Mesenchymal stem cell (in vitro differentiated cells and primary cell): ENCODE data around the gene HPCAL1.
A peak's percentile ranks its signal among the peaks of the same experiment; 100 is the strongest.

ENCODE experiments used
- DNase-seq: peaks from one replicate; pipeline ENCODE4 v3.0.0-alpha.2; 2013
- H2AFZ ChIP-seq: one replicate; pipeline ENCODE4 v1.6.1; 2013; ENCODE audit warnings: low read depth, mild to moderate bottlenecking, control low read depth, inconsistent platforms, low read length, moderate library complexity
- H2AK5ac ChIP-seq: 2 replicates; pipeline ENCODE4 v1.6.1; 2013; ENCODE audit warnings: low read length, moderate library complexity, mild to moderate bottlenecking, inconsistent platforms; ENCODE audit not compliant: severe bottlenecking
- H2BK120ac ChIP-seq: one replicate; pipeline ENCODE4 v1.6.1; 2013; ENCODE audit warnings: low read depth, mild to moderate bottlenecking, inconsistent platforms, low read length, moderate library complexity
- H2BK12ac ChIP-seq, 2 experiments: one replicate each; pipeline ENCODE4 v1.6.1; 2013; ENCODE audit warnings: inconsistent platforms in 2 of 2, low read length in 2 of 2, mild to moderate bottlenecking in 2 of 2, moderate library complexity in 2 of 2, control low read depth in 1 of 2
- H2BK15ac ChIP-seq: one replicate; pipeline ENCODE4 v1.6.1; 2013; ENCODE audit warnings: mild to moderate bottlenecking, low read depth, inconsistent platforms; ENCODE audit not compliant: poor library complexity, severe bottlenecking
- H2BK5ac ChIP-seq: 2 replicates; pipeline ENCODE4 v1.6.1; 2013; ENCODE audit warnings: low read depth, mild to moderate bottlenecking, low read length, control low read depth, inconsistent platforms; ENCODE audit not compliant: poor library complexity, severe bottlenecking
- H3K14ac ChIP-seq, 2 experiments: one replicate each; pipeline ENCODE4 v1.6.1; 2013; ENCODE audit warnings: inconsistent platforms in 2 of 2, low read length in 2 of 2, control low read depth in 1 of 2, mild to moderate bottlenecking in 1 of 2, moderate library complexity in 1 of 2
- H3K18ac ChIP-seq, 2 experiments: one replicate each; pipeline ENCODE4 v1.6.1; 2013; ENCODE audit warnings: inconsistent platforms in 2 of 2, low read length in 2 of 2, control low read depth in 1 of 2, low read depth in 1 of 2, mild to moderate bottlenecking in 1 of 2
- H3K23ac ChIP-seq, 2 experiments: one replicate each; pipeline ENCODE4 v1.6.1; 2013; ENCODE audit warnings: inconsistent platforms in 2 of 2, low read length in 2 of 2, mild to moderate bottlenecking in 2 of 2, moderate library complexity in 2 of 2, control low read depth in 1 of 2
- H3K27ac ChIP-seq: 2 replicates; pipeline ENCODE4 v1.5.1; 2013; ENCODE audit warnings: mild to moderate bottlenecking, moderate library complexity, low read length, control low read depth, inconsistent platforms; ENCODE audit not compliant: poor library complexity, severe bottlenecking
- H3K27me3 ChIP-seq, 2 experiments: 2 replicates each; pipeline versions ENCODE4 v1.6.1 to v1.7.0; 2013; ENCODE audit warnings: low read length in 2 of 2, mild to moderate bottlenecking in 2 of 2, moderate library complexity in 2 of 2, control low read depth in 1 of 2, inconsistent platforms in 1 of 2; ENCODE audit not compliant: control insufficient read depth in 1 of 2, insufficient read depth in 1 of 2
- H3K36me3 ChIP-seq, 2 experiments: 2 replicates each; pipeline versions ENCODE4 v1.6.1 to v1.7.0; 2013; ENCODE audit warnings: low read length in 2 of 2, control low read depth in 1 of 2, inconsistent platforms in 1 of 2, low read depth in 1 of 2, mild to moderate bottlenecking in 1 of 2; ENCODE audit not compliant: insufficient read depth in 2 of 2, control insufficient read depth in 1 of 2
- H3K4ac ChIP-seq, 2 experiments: one replicate each; pipeline ENCODE4 v1.6.1; 2013; ENCODE audit warnings: inconsistent platforms in 2 of 2, low read length in 2 of 2, mild to moderate bottlenecking in 2 of 2, moderate library complexity in 2 of 2, control low read depth in 1 of 2, low read depth in 1 of 2
- H3K4me1 ChIP-seq: 2 replicates; pipeline ENCODE4 v1.6.1; 2013; ENCODE audit warnings: low read depth, low read length, control low read depth; ENCODE audit not compliant: control insufficient read depth, insufficient read depth
- H3K4me2 ChIP-seq: 2 replicates; pipeline ENCODE4 v1.6.1; 2013; ENCODE audit warnings: low read length, mild to moderate bottlenecking, inconsistent platforms; ENCODE audit not compliant: poor library complexity, severe bottlenecking
- H3K4me3 ChIP-seq, 2 experiments: 2 replicates each; pipeline versions ENCODE4 v1.5.1 to v1.7.0; 2013; ENCODE audit warnings: low read length in 2 of 2, mild to moderate bottlenecking in 2 of 2, control low read depth in 1 of 2, low read depth in 1 of 2; ENCODE audit not compliant: insufficient read depth in 1 of 2
- H3K79me1 ChIP-seq: replicated peaks from 2 replicates; pipeline ENCODE4 v1.6.1; 2013; ENCODE audit warnings: mild to moderate bottlenecking, control low read depth, low read length, inconsistent platforms; ENCODE audit not compliant: poor library complexity, severe bottlenecking
- H3K9ac ChIP-seq: 2 replicates; pipeline ENCODE4 v1.7.0; 2013; ENCODE audit warnings: mild to moderate bottlenecking, low read length, moderate library complexity
- H3K9me3 ChIP-seq: 2 replicates; pipeline ENCODE4 v1.7.0; 2013; ENCODE audit warnings: mild to moderate bottlenecking, low read length; ENCODE audit not compliant: control insufficient read depth
- H4K8ac ChIP-seq: one replicate; pipeline ENCODE4 v1.6.1; 2013; ENCODE audit warnings: inconsistent platforms, mild to moderate bottlenecking, low read length, moderate library complexity
- H4K91ac ChIP-seq: one replicate; pipeline ENCODE4 v1.6.1; 2013; ENCODE audit warnings: mild to moderate bottlenecking, low read length, inconsistent platforms
- WGBS: methylation state at CpG from one replicate; pipeline ENCODE4 v1.1.7; 2013; ENCODE audit warnings: mixed read lengths; 5-methylcytosine and 5-hydroxymethylcytosine counted together

The HPCAL1 gene

GRCh38 chr2:10422732-10423399 is 120.2 kb downstream of the HPCAL1 start:
- no peak overlapping the region for H3K27ac ChIP-seq
- H3K9me3 ChIP-seq = no peaks in the 10 kb centered on the region
- no peak overlapping the region for H3K18ac ChIP-seq
- no peaks in the 10 kb centered on the region for H3K27me3 ChIP-seq
- no peak overlapping the region for H3K4me3 ChIP-seq
- no peak overlapping the region for H4K8ac ChIP-seq
- no peak overlapping the region for H3K9ac ChIP-seq
- no peak overlapping the region for H3K4me2 ChIP-seq
- WGBS = 95% methylated on average over 24 of the region's 24 CpGs
- H2AFZ ChIP-seq = no peak overlapping the region
- no peak overlapping the region for H2BK120ac ChIP-seq
- no peak overlapping the region for H3K14ac ChIP-seq
- H2BK15ac ChIP-seq = no peak overlapping the region
- H3K4ac ChIP-seq = no peak overlapping the region
- peaks cover 14 to 38% of the 10 kb centered on the region in 2 experiments for H3K36me3 ChIP-seq
- DNase-seq = no peak
- peak overlapping the region; percentile 91 for H2AK5ac ChIP-seq
- no peak overlapping the region for H2BK12ac ChIP-seq
- H2BK5ac ChIP-seq = no peak overlapping the region
- H3K4me1 ChIP-seq = peaks cover 31% of the 10 kb centered on the region
- no peak overlapping the region for H3K23ac ChIP-seq
- no peak overlapping the region for H4K91ac ChIP-seq
- H3K79me1 ChIP-seq = peaks cover 2% of the 10 kb centered on the region

DNA sequence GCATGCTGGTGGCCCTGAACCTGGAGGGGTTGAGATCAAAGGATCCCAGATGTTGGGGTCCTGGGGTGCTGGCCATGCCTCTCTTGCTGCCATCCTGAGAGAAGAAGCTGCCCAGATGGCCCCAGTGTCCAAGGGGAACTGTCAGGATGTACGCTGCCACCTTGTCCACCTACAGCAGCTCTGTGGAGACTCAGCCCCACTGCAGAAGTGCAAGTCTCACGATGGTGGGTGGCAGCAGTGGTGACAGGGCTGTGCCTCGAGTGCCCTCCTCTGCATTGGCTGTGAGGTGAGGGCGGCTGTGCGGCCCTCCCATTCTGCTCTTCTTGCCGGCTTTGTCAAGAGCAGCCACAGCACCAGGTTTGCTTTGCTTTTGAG is 120.7 kb downstream of the HPCAL1 start:
- H3K18ac ChIP-seq = no peak overlapping the region
- no peak overlapping the region for H2AFZ ChIP-seq
- no peak overlapping the region for H3K23ac ChIP-seq
- H2BK15ac ChIP-seq = no peak overlapping the region
- DNase-seq = no peak
- peak overlapping the region; percentile 91 for H2AK5ac ChIP-seq
- WGBS = 90% methylated on average over 6 of the region's 6 CpGs
- H3K36me3 ChIP-seq = peaks cover 14 to 41% of the 10 kb centered on the region in 2 experiments
- no peak overlapping the region for H4K91ac ChIP-seq
- H2BK12ac ChIP-seq = no peak overlapping the region
- H3K27me3 ChIP-seq = no peaks in the 10 kb centered on the region
- H3K4ac ChIP-seq = no peak overlapping the region
- H3K27ac ChIP-seq = peak overlapping the region; percentile 18
- no peak overlapping the region for H2BK5ac ChIP-seq
- peaks cover 2% of the 10 kb centered on the region for H3K79me1 ChIP-seq
- H2BK120ac ChIP-seq = no peak overlapping the region
- H3K4me1 ChIP-seq = peaks cover 31% of the 10 kb centered on the region
- no peak overlapping the region for H3K14ac ChIP-seq
- no peaks in the 10 kb centered on the region for H3K9me3 ChIP-seq
- no peak overlapping the region for H3K4me2 ChIP-seq
- no peak overlapping the region for H3K4me3 ChIP-seq
- H3K9ac ChIP-seq = no peak overlapping the region
- no peak overlapping the region for H4K8ac ChIP-seq

GRCh38 chr2:10424051-10424450 is 121.3 kb downstream of the HPCAL1 start:
- no peaks in the 10 kb centered on the region for H3K9me3 ChIP-seq
- H2BK5ac ChIP-seq = no peak overlapping the region
- H3K27me3 ChIP-seq = no peaks in the 10 kb centered on the region
- no peak overlapping the region for H3K23ac ChIP-seq
- no peak overlapping the region for H2BK15ac ChIP-seq
- WGBS = 93% methylated on average over 11 of the region's 11 CpGs
- H3K18ac ChIP-seq = no peak overlapping the region
- H3K14ac ChIP-seq = no peak overlapping the region
- H3K79me1 ChIP-seq = peaks cover 2% of the 10 kb centered on the region
- H4K91ac ChIP-seq = no peak overlapping the region
- H2BK120ac ChIP-seq = no peak overlapping the region
- H3K9ac ChIP-seq = no peak overlapping the region
- H3K27ac ChIP-seq = peak overlapping the region; percentile 63
- peaks cover 14 to 41% of the 10 kb centered on the region in 2 experiments for H3K36me3 ChIP-seq
- no peak overlapping the region for H3K4me2 ChIP-seq
- no peak overlapping the region for H3K4ac ChIP-seq
- peak overlapping the region; percentile 72 for H2AK5ac ChIP-seq
- no peak for DNase-seq
- no peak overlapping the region for H2BK12ac ChIP-seq
- H4K8ac ChIP-seq = no peak overlapping the region
- no peak overlapping the region for H2AFZ ChIP-seq
- no peak overlapping the region for H3K4me3 ChIP-seq
- H3K4me1 ChIP-seq = peaks cover 31% of the 10 kb centered on the region

DNA sequence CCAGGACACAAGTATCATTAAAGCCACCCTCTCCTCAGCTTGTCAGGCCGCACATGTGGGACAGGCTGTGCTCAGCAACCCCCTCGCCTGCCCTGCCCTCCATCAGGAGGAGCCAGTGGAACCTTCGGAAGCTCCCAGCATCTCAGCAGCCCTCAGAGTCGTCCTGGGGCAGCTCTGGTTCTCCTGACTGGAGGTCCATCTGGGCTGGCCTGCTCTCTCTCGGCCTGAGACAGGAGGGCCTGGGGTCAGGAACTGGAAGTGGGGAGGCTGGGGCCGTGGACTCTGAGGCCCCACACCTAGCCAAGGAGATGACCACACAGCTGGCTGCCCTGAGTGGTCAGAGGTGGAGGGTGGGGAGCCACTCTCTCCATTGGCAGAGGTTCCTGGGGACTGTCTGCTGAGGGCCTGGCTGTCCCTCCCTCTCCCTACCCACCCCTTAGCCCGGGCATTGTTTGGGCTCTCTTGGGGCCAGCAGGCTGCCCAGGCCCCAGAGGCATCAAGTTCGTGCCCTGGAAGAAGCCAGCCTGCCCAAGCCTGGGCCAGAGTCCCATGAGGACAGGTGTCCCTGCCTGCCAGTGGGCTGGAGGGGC is 122.3 kb downstream of the HPCAL1 start:
- no peak overlapping the region for H2BK5ac ChIP-seq
- H3K27ac ChIP-seq = no peak overlapping the region
- no peaks in the 10 kb centered on the region for H3K27me3 ChIP-seq
- DNase-seq = no peak
- no peak overlapping the region for H4K8ac ChIP-seq
- no peak overlapping the region for H3K18ac ChIP-seq
- no peak overlapping the region for H4K91ac ChIP-seq
- no peak overlapping the region for H2AFZ ChIP-seq
- WGBS = 89% methylated on average over 6 of the region's 8 CpGs
- no peak overlapping the region for H2BK12ac ChIP-seq
- H2AK5ac ChIP-seq = peak overlapping the region; percentile 72
- no peak overlapping the region for H3K14ac ChIP-seq
- no peak overlapping the region for H3K23ac ChIP-seq
- H3K36me3 ChIP-seq = peaks cover 11 to 35% of the 10 kb centered on the region in 2 experiments
- H2BK120ac ChIP-seq = no peak overlapping the region
- H3K9ac ChIP-seq = no peak overlapping the region
- H3K9me3 ChIP-seq = no peaks in the 10 kb centered on the region
- no peak overlapping the region for H3K4ac ChIP-seq
- H3K4me1 ChIP-seq = peaks cover 29% of the 10 kb centered on the region
- no peak overlapping the region for H3K4me2 ChIP-seq
- H2BK15ac ChIP-seq = no peak overlapping the region
- H3K79me1 ChIP-seq = no peaks in the 10 kb centered on the region
- H3K4me3 ChIP-seq = no peak overlapping the region
